ENCODE results near the gene TRIM6. TPM values are rescaled to one million over a fixed set of nuclear protein-coding genes. Genes with fewer than 3 reads are reported as not detected.
"Not testable (repeated sequence)": the region's sequence is repeated elsewhere in the genome, so short reads cannot be mapped to it uniquely, and the experiment has no call there.

Gene TRIM6
- polyA plus RNA-seq (ENCODE audit: insufficient read depth in 1 of 5, insufficient read length in 5 of 5, low replicate concordance in 1 of 5) = 1 to 10 TPM; 4.7 to 7.5 (median 7.1) TPM
- long read RNA-seq, donor 1 = 0 reads
- long read RNA-seq, donor 2 = 0 reads
- long read RNA-seq, donor 3, partial matches to known transcripts = 0 of 1 reads
- long read RNA-seq, donor 3, other reads (novel, unspliced or antisense) = 0 of 1 reads
- long read RNA-seq, donor 4, partial matches to known transcripts = 0 of 1 reads
- long read RNA-seq, donor 4, other reads (novel, unspliced or antisense) = 0 of 1 reads
- long read RNA-seq, donor 5 = 0 reads
- long read RNA-seq, donor 6, partial matches to known transcripts = 0 of 1 reads
- long read RNA-seq, donor 6, other reads (novel, unspliced or antisense) = 0 of 1 reads
- long read RNA-seq, donor 7, partial matches to known transcripts = 0 of 1 reads
- long read RNA-seq, donor 7, other reads (novel, unspliced or antisense) = 0 of 1 reads
- long read RNA-seq, donor 8 = 0 reads

- DNase-seq = peak; percentile 23 to 24
Observed at GRCh38 chr11:5596607-5597201, at the start of gene TRIM6. TSS of gene TRIM6 (plus strand) at chr11:5596637. CDS start at chr11:5596898, 261 bp downstream.

- no peak for DNase-seq
Observed at GRCh38 chr11:5547982-5548381, 48.5 kb upstream of the TRIM6 start.

- DNase-seq = no peak
Observed at GRCh38 chr11:5548440-5548839, 48.0 kb upstream of the TRIM6 start, which contains the start of gene OR52H1. TSS of gene OR52H1 (minus strand) at chr11:5548540. CDS start at chr11:5545505, 3,035 bp downstream.

GRCh38 chr11:5550440-5551095 is 45.9 kb upstream of the TRIM6 start:
- DNase-seq = no peak

- no peak for DNase-seq
Observed at GRCh38 chr11:5553343-5553742, 43.1 kb upstream of the TRIM6 start.

- DNase-seq = no peak
Observed at GRCh38 chr11:5556596-5557188, 39.7 kb upstream of the TRIM6 start.

GRCh38 chr11:5557751-5558150 is 38.7 kb upstream of the TRIM6 start:
- DNase-seq = no peak

GRCh38 chr11:5564259-5565019 is 32.0 kb upstream of the TRIM6 start:
- DNase-seq = no peak

- no peak for DNase-seq
Observed at GRCh38 chr11:5574654-5575053, 21.8 kb upstream of the TRIM6 start.

- DNase-seq = no peak
Observed at GRCh38 chr11:5575152-5575551, 21.3 kb upstream of the TRIM6 start.

GRCh38 chr11:5577101-5577500 is 19.3 kb upstream of the TRIM6 start:
- no peak for DNase-seq

GRCh38 chr11:5580577-5580976 is 15.9 kb upstream of the TRIM6 start, which contains the start of gene OR52B6:
TSS of gene OR52B6 (plus strand) at chr11:5580877. CDS start at chr11:5580877, 0 bp downstream.
- DNase-seq = no peak

- no peak for DNase-seq
Observed at GRCh38 chr11:5581014-5581413, 15.4 kb upstream of the TRIM6 start.

GRCh38 chr11:5584458-5584857 is 12.0 kb upstream of the TRIM6 start:
- not testable (repeated sequence) for DNase-seq

- DNase-seq = not testable (repeated sequence)
Observed at GRCh38 chr11:5589906-5590305, 6.5 kb upstream of the TRIM6 start.

- DNase-seq = no peak
Observed at GRCh38 chr11:5591613-5592012, 4.8 kb upstream of the TRIM6 start.

- no peak for DNase-seq
Observed at GRCh38 chr11:5592615-5593014, 3.8 kb upstream of the TRIM6 start.

GRCh38 chr11:5593146-5593545 is 3.3 kb upstream of the TRIM6 start:
- DNase-seq = no peak

GRCh38 chr11:5597953-5598352 is 1.5 kb downstream of the TRIM6 start:
- DNase-seq = no peak

- DNase-seq = peak; percentile 52 to 72
Observed at GRCh38 chr11:5600374-5600851, 4.0 kb downstream of the TRIM6 start.

GRCh38 chr11:5602791-5603190 is 6.4 kb downstream of the TRIM6 start:
- DNase-seq = not testable (repeated sequence)

Data from right lung (tissue), 10 donors.